Endothelial cell of umbilical vein (primary cell): Measurements from ENCODE around the gene SGSM2. TPM values are rescaled to one million over a fixed set of nuclear protein-coding genes. Genes with fewer than 3 reads are reported as not detected.

Experiments
- BruUV-seq: library from RNA; stranded (reverse); fragments of 400-500 nt; replicated peaks from 2 replicates; lab custom pipeline; 2021; lab: Mats Ljungman, UMichigan
- CTCF ChIA-PET: fragments of 300-600, 350-600 bp; sonication (Branson Sonifier 250); formaldehyde crosslinking; loops from one replicate; lab custom pipeline; 2021; ENCODE audit warnings: antibody characterized with exemption, inconsistent platforms; lab: Charles Lee
- POLR2A ChIA-PET: fragments of 300-600, 350-600 bp; sonication (Branson Sonifier 250); formaldehyde crosslinking; loops from one replicate; lab custom pipeline; 2021; ENCODE audit warnings: antibody characterized with exemption, inconsistent platforms; lab: Charles Lee
- DNase-seq: peaks from one replicate; pipeline ENCODE4 v3.0.0-alpha.2; 2011; ENCODE audit warnings: low read depth, low spot score
- FAIRE-seq: peaks from 2 replicates; lab custom pipeline; 2011; peaks lifted over from hg19 to GRCh38; lab: Jason Lieb, UNC
- H2AFZ ChIP-seq: 2 replicates; pipeline ENCODE4 v1.6.0; 2012; ENCODE audit warnings: low read depth, low read length, control low read depth, inconsistent platforms
- H3K27ac ChIP-seq: 2 replicates; pipeline ENCODE4 v1.5.1; 2011; ENCODE audit warnings: low read depth, mild to moderate bottlenecking, control low read depth, low read length, moderate library complexity; ENCODE audit not compliant: insufficient read depth
- H3K27me3 ChIP-seq, 2 experiments: 2 replicates each; pipeline versions ENCODE4 v1.6.0 to v1.6.1; 2011; ENCODE audit warnings: low read length in 2 of 2, mixed read lengths in 1 of 2; ENCODE audit not compliant: control insufficient read depth in 2 of 2, insufficient read depth in 2 of 2
- H3K36me3 ChIP-seq, 2 experiments: 2 replicates in 1 of 2; 3 replicates in 1 of 2; pipeline ENCODE4 v1.5.1; 2011; ENCODE audit warnings: low read length in 2 of 2, mild to moderate bottlenecking in 1 of 2, moderate library complexity in 1 of 2; ENCODE audit not compliant: control insufficient read depth in 2 of 2, insufficient read depth in 2 of 2; ENCODE audit errors: extremely low read depth in 1 of 2
- H3K4me1 ChIP-seq: 3 replicates; pipeline ENCODE4 v1.5.1; 2011; ENCODE audit warnings: mild to moderate bottlenecking, low read length; ENCODE audit not compliant: control insufficient read depth, insufficient read depth; ENCODE audit errors: extremely low read depth
- H3K4me2 ChIP-seq: 2 replicates; pipeline ENCODE4 v1.6.1; 2011; ENCODE audit warnings: low read length, control low read depth, mixed read lengths; ENCODE audit not compliant: insufficient read depth
- H3K4me3 ChIP-seq, 3 experiments: fragments of 200-600 bp in 1 of 3; sonication (generic), shearing (Covaris generic) in 1 of 3; replicated peaks in 1 of 3; 2 replicates each; pipeline ENCODE4 v1.5.1; 2011 to 2016; ENCODE audit warnings: control low read depth in 3 of 3, low read length in 3 of 3, mild to moderate bottlenecking in 2 of 3, inconsistent platforms in 1 of 3, low read depth in 1 of 3, moderate library complexity in 1 of 3; ENCODE audit not compliant: insufficient read depth in 1 of 3
- H3K79me2 ChIP-seq: 2 replicates; pipeline ENCODE4 v1.6.0; 2012; ENCODE audit warnings: low read length, inconsistent platforms; ENCODE audit not compliant: control insufficient read depth, insufficient read depth
- H3K9ac ChIP-seq: replicated peaks from 2 replicates; pipeline ENCODE3; 2011; ENCODE audit warnings: low read length, control low read depth; ENCODE audit not compliant: insufficient read depth; ENCODE audit errors: extremely low read depth
- H3K9me1 ChIP-seq: replicated peaks from 3 replicates; pipeline ENCODE4 v1.6.0; 2011; ENCODE audit warnings: mild to moderate bottlenecking, low read length; ENCODE audit not compliant: control insufficient read depth, insufficient read depth; ENCODE audit errors: extremely low read depth
- H3K9me3 ChIP-seq: replicated peaks from 2 replicates; pipeline ENCODE4 v1.5.1; 2012; ENCODE audit warnings: low read length, inconsistent platforms; ENCODE audit not compliant: control insufficient read depth, insufficient read depth
- H4K20me1 ChIP-seq: replicated peaks from 2 replicates; pipeline ENCODE3; 2011; ENCODE audit warnings: mild to moderate bottlenecking, low read length; ENCODE audit not compliant: control insufficient read depth, insufficient read depth; ENCODE audit errors: extremely low read depth
- CTCF ChIP-seq, 2 donors: IDR thresholded peaks; 1 replicate in 1 of 2; 2 replicates in 1 of 2; pipeline ENCODE4 v1.5.1; 2011; ENCODE audit warnings: low read length in 2 of 2, mild to moderate bottlenecking in 2 of 2, moderate library complexity in 2 of 2, control low read depth in 1 of 2, inconsistent platforms in 1 of 2, low read depth in 1 of 2; ENCODE audit not compliant: insufficient read depth in 1 of 2; ENCODE audit errors: extremely low read depth in 1 of 2
- EZH2 ChIP-seq: IDR thresholded peaks from 2 replicates; pipeline ENCODE4 v1.6.1; 2012; ENCODE audit warnings: borderline replicate concordance, low read depth, mild to moderate bottlenecking, moderate library complexity, low read length, inconsistent platforms; ENCODE audit not compliant: severe bottlenecking
- FOS ChIP-seq: IDR thresholded peaks from 2 replicates; pipeline ENCODE4 v1.6.1; 2011; ENCODE audit warnings: mild to moderate bottlenecking, low read length, moderate library complexity, borderline replicate concordance; ENCODE audit not compliant: insufficient read depth
- GATA2 ChIP-seq: IDR thresholded peaks from 2 replicates; pipeline ENCODE4 v1.7.0; 2011; ENCODE audit warnings: low read depth, mild to moderate bottlenecking, moderate library complexity, mixed read lengths, low read length; ENCODE audit not compliant: insufficient read length, insufficient read depth
- JUN ChIP-seq: IDR thresholded peaks from 2 replicates; pipeline ENCODE4 v1.6.1; 2011; ENCODE audit warnings: borderline replicate concordance, low read depth; ENCODE audit not compliant: insufficient read length, insufficient read depth
- MAX ChIP-seq: IDR thresholded peaks from 2 replicates; pipeline ENCODE4 v1.6.1; 2011; ENCODE audit not compliant: insufficient read depth, insufficient read length
- MYC ChIP-seq: IDR thresholded peaks from one replicate; pipeline ENCODE4 v1.6.1; 2011; ENCODE audit warnings: mild to moderate bottlenecking, low read depth, low read length
- POLR2A ChIP-seq: IDR thresholded peaks from 2 replicates; pipeline ENCODE4 v1.6.1; 2012; ENCODE audit warnings: low read depth, mild to moderate bottlenecking, control low read depth, low read length
- POLR2AphosphoS5 ChIP-seq: IDR thresholded peaks from 2 replicates; pipeline ENCODE4 v1.6.1; 2012; ENCODE audit warnings: low read depth, mild to moderate bottlenecking, control low read depth, low read length, moderate library complexity; ENCODE audit not compliant: insufficient read depth
- dilution Hi-C: fragments of 300-500 bp; cut with MboI; formaldehyde crosslinking; loops from one replicate; pipeline ENCODE4 v1.15.0; 2019; ENCODE audit warnings: low sequenced_read_pairs; ENCODE audit not compliant: extremely low pct_ligation_motif_present
- intact Hi-C: fragments of 100-400 bp; cut with micrococcal nuclease; formaldehyde crosslinking; loops from one replicate; pipeline ENCODE4 v1.10.0; 2022
- polyA plus RNA-seq, 4 experiments: library from polyadenylated mRNA; depleted of rRNA in 3 of 4; stranded (reverse) in 3 of 4; unstranded in 1 of 4; fragments of >200 nt; gene quantifications; 2 replicates each; pipeline versions ENCODE4 v1.2.1 to v1.2.3, GENCODE V29; 2011 to 2012; ENCODE audit warnings: missing spikeins in 1 of 4
- total RNA-seq: library from RNA; stranded (reverse); gene quantifications from 2 replicates; pipeline ENCODE4 v1.2.3, GENCODE V29; 2021

SGSM2 gene
- total and polyA plus RNA-seq, 2 donors (not counting 3 experiments of a cell fraction or from before 2014, with no cell fraction given) = 61.6 to 94.5 TPM

- TF ChIP-seq JUN = no peak
- TF ChIP-seq CTCF (IDR thresholded peaks at IDR 0.05; ENCODE audit: extremely low read depth in 1 of 2, insufficient read depth in 1 of 2, low read depth in 1 of 2, low read length in 2 of 2) = no peak
- TF ChIP-seq GATA2 = no peak
- TF ChIP-seq FOS = no peak
- Histone ChIP-seq H4K20me1 (no peaks in the 10 kb centered on the region), H3K9ac (no peak overlapping the region), H3K27me3 (no peaks in the 10 kb centered on the region), H3K79me2 (no peaks in the 10 kb centered on the region), H2AFZ (no peak overlapping the region), H3K36me3 (no peaks in the 10 kb centered on the region), H3K4me3 (no peak overlapping the region), H3K4me2 (no peak overlapping the region), H3K4me1 (peaks cover 4% of the 10 kb centered on the region), H3K27ac (no peak overlapping the region), H3K9me3 (no peaks in the 10 kb centered on the region), H3K9me1 (no peaks in the 10 kb centered on the region)
- dilution Hi-C loops (no loop called here), intact Hi-C loops (no loop called here)
- FAIRE-seq (no peak), DNase-seq (no peak)
- POLR2A ChIA-PET = no interaction called here
- CTCF ChIA-PET = interaction anchor here (1.3 to 4.6 kb wide), 4 partner anchors 16 to 300 kb away, joined by 3 to 42 read pairs (median 6); partner anchors contain the start of genes SGSM2 and TSR1
- no TSS peak for BruUV-seq
Measured at GRCh38 chr17:2354311-2354710, 17.0 kb downstream of the SGSM2 start.

- no peak overlapping the region for H3K4me2 ChIP-seq
- H3K27me3 ChIP-seq = no peaks in the 10 kb centered on the region
- FAIRE-seq = no peak
- no peak overlapping the region for H3K9ac ChIP-seq
- DNase-seq = no peak
- no peak overlapping the region for H3K4me3 ChIP-seq
- H3K4me1 ChIP-seq = peaks cover 15% of the 10 kb centered on the region
- H3K36me3 ChIP-seq = no peaks in the 10 kb centered on the region
- ChIA-PET CTCF (no interaction called here), POLR2A (interaction anchor here (0.6 kb wide), 1 partner anchor 37 kb away, joined by 7 read pairs; no protein-coding TSS in a partner anchor)
- no peaks in the 10 kb centered on the region for H3K9me1 ChIP-seq
- no peak overlapping the region for H2AFZ ChIP-seq
- no peak overlapping the region for H3K27ac ChIP-seq
- TF ChIP-seq POLR2AphosphoS5 (no peak), CTCF (IDR thresholded peaks at IDR 0.05; ENCODE audit: extremely low read depth in 1 of 2, insufficient read depth in 1 of 2, low read depth in 1 of 2, low read length in 2 of 2) (no peak), JUN (no peak), FOS (no peak), MAX (no peak), POLR2A (no peak), GATA2 (no peak), EZH2 (no peak), MYC (no peak)
- intact Hi-C loops = no loop called here
- H4K20me1 ChIP-seq = no peaks in the 10 kb centered on the region
- dilution Hi-C loops = no loop called here
- no peaks in the 10 kb centered on the region for H3K9me3 ChIP-seq
- BruUV-seq = no TSS peak
- no peaks in the 10 kb centered on the region for H3K79me2 ChIP-seq
Measured at GRCh38 chr17:2357237-2357636, 19.9 kb downstream of the SGSM2 start.
